Epithelial cell of esophagus (primary cell): ENCODE data around the gene PDLIM1.
A peak's percentile ranks its signal among the peaks of the same experiment; 100 is the strongest.

Source experiments
- DNase-seq: peaks from one replicate; pipeline ENCODE4 v3.0.0; 2010; ENCODE audit warnings: low read depth
- H3K4me3 ChIP-seq: 2 replicates; pipeline ENCODE4 v1.5.1; 2011; ENCODE audit warnings: mild to moderate bottlenecking, low read length, control low read depth
- CTCF ChIP-seq: IDR thresholded peaks from 2 replicates; pipeline ENCODE4 v1.5.1; 2011; ENCODE audit warnings: low read depth, mild to moderate bottlenecking, low read length, control low read depth, inconsistent platforms; ENCODE audit not compliant: insufficient read depth; ENCODE audit errors: missing control alignments

PDLIM1 gene

GRCh38 chr10:95249467-95249866 is 41.3 kb downstream of the PDLIM1 start:
- no peak for TF ChIP-seq CTCF
- no peak overlapping the region for H3K4me3 ChIP-seq
- no peak for DNase-seq

GRCh38 chr10:95248989-95249388 is 41.8 kb downstream of the PDLIM1 start:
- no peak for TF ChIP-seq CTCF
- no peak for DNase-seq

GRCh38 chr10:95247881-95248583 is 42.8 kb downstream of the PDLIM1 start:
- TF ChIP-seq CTCF: no peak

More at GRCh38 chr10:95248989-95249388, 41.8 kb downstream of the PDLIM1 start:
- H3K4me3 ChIP-seq: no peak overlapping the region

GRCh38 chr10:95247200-95247880 is 43.5 kb downstream of the PDLIM1 start:
- TF ChIP-seq CTCF: no peak
- H3K4me3 ChIP-seq: no peak overlapping the region
- peak; percentile 61 for DNase-seq

More at GRCh38 chr10:95247881-95248583, 42.8 kb downstream of the PDLIM1 start:
- H3K4me3 ChIP-seq: no peak overlapping the region
- peak; percentile 94 for DNase-seq

- no peak overlapping the region for H3K4me3 ChIP-seq
- peak; percentile 81 for DNase-seq
- TF ChIP-seq CTCF: peak; percentile 87
Observed at GRCh38 chr10:95246582-95247051, 44.2 kb downstream of the PDLIM1 start.

GRCh38 chr10:95245425-95246055 is 45.3 kb downstream of the PDLIM1 start:
- no peak for TF ChIP-seq CTCF
- no peak overlapping the region for H3K4me3 ChIP-seq
- DNase-seq: no peak

- TF ChIP-seq CTCF: no peak
- no peak for DNase-seq
- no peak overlapping the region for H3K4me3 ChIP-seq
Observed at GRCh38 chr10:95244152-95244551, 46.7 kb downstream of the PDLIM1 start.
